MM.1S (cell line): ENCODE data around the gene HSBP1L1.

ENCODE experiments used
- EZH2 ChIP-seq: fragments of 300-600 bp; sonication (generic); optimal IDR thresholded peaks from 2 replicates; pipeline ENCODE3; 2017; ENCODE audit warnings: low read depth, mild to moderate bottlenecking, antibody characterized with exemption, low read length, mixed read lengths
- TF ChIP-seq, protein P1 (sequence below): fragments of 300-600 bp; sonication (generic); IDR thresholded peaks from 2 replicates; pipeline ENCODE4 v1.5.1; 2016; ENCODE audit warnings: antibody characterized with exemption, low read length, mixed read lengths

DNA sequence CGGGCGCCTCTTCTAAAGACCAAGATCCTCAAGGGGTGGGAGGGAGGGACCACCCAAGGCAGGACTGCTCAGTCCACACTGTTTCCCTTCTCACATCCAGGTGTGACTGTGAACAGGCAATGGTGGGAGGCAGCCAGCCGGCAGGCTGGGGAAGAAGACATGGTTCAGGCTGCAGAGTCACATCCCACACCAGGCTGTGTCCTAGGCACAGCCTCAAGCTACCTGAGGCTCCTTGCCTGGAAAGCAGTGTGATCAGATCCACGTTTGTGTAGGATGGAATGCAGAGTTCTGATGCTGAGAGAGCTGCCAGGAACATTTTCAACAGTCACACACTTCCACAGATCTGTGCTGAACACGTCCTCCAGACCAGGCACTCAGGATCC lies 29.4 kb upstream of the HSBP1L1 start:
- TF ChIP-seq, protein P1, sequence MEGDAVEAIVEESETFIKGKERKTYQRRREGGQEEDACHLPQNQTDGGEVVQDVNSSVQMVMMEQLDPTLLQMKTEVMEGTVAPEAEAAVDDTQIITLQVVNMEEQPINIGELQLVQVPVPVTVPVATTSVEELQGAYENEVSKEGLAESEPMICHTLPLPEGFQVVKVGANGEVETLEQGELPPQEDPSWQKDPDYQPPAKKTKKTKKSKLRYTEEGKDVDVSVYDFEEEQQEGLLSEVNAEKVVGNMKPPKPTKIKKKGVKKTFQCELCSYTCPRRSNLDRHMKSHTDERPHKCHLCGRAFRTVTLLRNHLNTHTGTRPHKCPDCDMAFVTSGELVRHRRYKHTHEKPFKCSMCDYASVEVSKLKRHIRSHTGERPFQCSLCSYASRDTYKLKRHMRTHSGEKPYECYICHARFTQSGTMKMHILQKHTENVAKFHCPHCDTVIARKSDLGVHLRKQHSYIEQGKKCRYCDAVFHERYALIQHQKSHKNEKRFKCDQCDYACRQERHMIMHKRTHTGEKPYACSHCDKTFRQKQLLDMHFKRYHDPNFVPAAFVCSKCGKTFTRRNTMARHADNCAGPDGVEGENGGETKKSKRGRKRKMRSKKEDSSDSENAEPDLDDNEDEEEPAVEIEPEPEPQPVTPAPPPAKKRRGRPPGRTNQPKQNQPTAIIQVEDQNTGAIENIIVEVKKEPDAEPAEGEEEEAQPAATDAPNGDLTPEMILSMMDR, result no peak
- TF ChIP-seq EZH2, result no peak
